HCT116 (cell line): ENCODE measurements around the gene MRPL45.

Experiments used
- CTCF ChIP-seq, 3 experiments: fragments of 200-600 bp in 1 of 3; sonication (generic) in 1 of 3; IDR thresholded peaks in 2 of 3; conservative IDR thresholded peaks in 1 of 3; 2 replicates each; pipeline ENCODE4 v1.5.1; 2012 to 2017; ENCODE audit warnings: low read depth in 2 of 3, low read length in 2 of 3, antibody characterized with exemption in 1 of 3, borderline replicate concordance in 1 of 3, control low read depth in 1 of 3, mild to moderate bottlenecking in 1 of 3, mixed read lengths in 1 of 3, mixed run types in 1 of 3, moderate library complexity in 1 of 3; ENCODE audit not compliant: insufficient read depth in 1 of 3
- ELF1 ChIP-seq: IDR thresholded peaks from 2 replicates; pipeline ENCODE4 v1.6.1; 2012; ENCODE audit warnings: low read depth, borderline replicate concordance
- JUND ChIP-seq: IDR thresholded peaks from 2 replicates; pipeline ENCODE4 v1.6.1; 2012
- POLR2A ChIP-seq: IDR thresholded peaks from 2 replicates; pipeline ENCODE4 v1.7.0; 2011; ENCODE audit warnings: borderline replicate concordance; ENCODE audit not compliant: insufficient read depth, insufficient read length; ENCODE audit errors: extremely low read depth
- POLR2AphosphoS5 ChIP-seq: IDR thresholded peaks from 2 replicates; pipeline ENCODE4 v1.6.1; 2011; ENCODE audit warnings: mild to moderate bottlenecking, low read depth, low read length, moderate library complexity
- SRF ChIP-seq: IDR thresholded peaks from 2 replicates; pipeline ENCODE4 v1.6.1; 2012; ENCODE audit warnings: low read depth
- TF ChIP-seq, protein P1 (sequence below): IDR thresholded peaks from 2 replicates; pipeline ENCODE4 v1.6.1; 2012

- TF ChIP-seq, protein P1, sequence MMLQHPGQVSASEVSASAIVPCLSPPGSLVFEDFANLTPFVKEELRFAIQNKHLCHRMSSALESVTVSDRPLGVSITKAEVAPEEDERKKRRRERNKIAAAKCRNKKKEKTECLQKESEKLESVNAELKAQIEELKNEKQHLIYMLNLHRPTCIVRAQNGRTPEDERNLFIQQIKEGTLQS: no peak
- TF ChIP-seq CTCF (IDR thresholded peaks at IDR 0.05 in 2 of 3, conservative IDR thresholded peaks at IDR 0.05 in 1 of 3; ENCODE audit: borderline replicate concordance in 1 of 3, insufficient read depth in 1 of 3, low read depth in 2 of 3, low read length in 2 of 3): no peak
- no peak for TF ChIP-seq POLR2A
- no peak for TF ChIP-seq ELF1
- 0 out of 2 replicates have a peak, but pooled peaks have one; percentile 17 for TF ChIP-seq POLR2AphosphoS5
- TF ChIP-seq JUND: no peak
- no peak for TF ChIP-seq SRF
Measured at GRCh38 chr17:38353086-38353604, 56.2 kb downstream of the MRPL45 start.
